ENCODE results near the gene IFIT3.

The IFIT3 gene

GRCh38 chr10:89280508-89280907, 47.3 kb upstream of the IFIT3 start:
- Histone ChIP-seq H3K36me3 (ENCODE audit: control insufficient read depth in 2 of 2, insufficient read depth in 1 of 2, low read length in 2 of 2) (no peaks in the 10 kb centered on the region), H3K9me3 (ENCODE audit: control insufficient read depth, insufficient read depth, low read depth, low read length) (no peaks in the 10 kb centered on the region), H3K27ac (ENCODE audit: extremely low read depth, low read depth, low read length) (no peak overlapping the region), H3K4me1 (ENCODE audit: control insufficient read depth, insufficient read depth, low read length) (peaks cover 4% of the 10 kb centered on the region), H3K4me3 (ENCODE audit: low read depth, low read length) (no peak overlapping the region)
- CTCF ChIA-PET = no interaction called here
- POLR2A ChIA-PET = no interaction called here
- no peak for TF ChIP-seq ZNF488 (tag by site-specific recombination; IDR thresholded peaks at IDR 0.05)

DNA sequence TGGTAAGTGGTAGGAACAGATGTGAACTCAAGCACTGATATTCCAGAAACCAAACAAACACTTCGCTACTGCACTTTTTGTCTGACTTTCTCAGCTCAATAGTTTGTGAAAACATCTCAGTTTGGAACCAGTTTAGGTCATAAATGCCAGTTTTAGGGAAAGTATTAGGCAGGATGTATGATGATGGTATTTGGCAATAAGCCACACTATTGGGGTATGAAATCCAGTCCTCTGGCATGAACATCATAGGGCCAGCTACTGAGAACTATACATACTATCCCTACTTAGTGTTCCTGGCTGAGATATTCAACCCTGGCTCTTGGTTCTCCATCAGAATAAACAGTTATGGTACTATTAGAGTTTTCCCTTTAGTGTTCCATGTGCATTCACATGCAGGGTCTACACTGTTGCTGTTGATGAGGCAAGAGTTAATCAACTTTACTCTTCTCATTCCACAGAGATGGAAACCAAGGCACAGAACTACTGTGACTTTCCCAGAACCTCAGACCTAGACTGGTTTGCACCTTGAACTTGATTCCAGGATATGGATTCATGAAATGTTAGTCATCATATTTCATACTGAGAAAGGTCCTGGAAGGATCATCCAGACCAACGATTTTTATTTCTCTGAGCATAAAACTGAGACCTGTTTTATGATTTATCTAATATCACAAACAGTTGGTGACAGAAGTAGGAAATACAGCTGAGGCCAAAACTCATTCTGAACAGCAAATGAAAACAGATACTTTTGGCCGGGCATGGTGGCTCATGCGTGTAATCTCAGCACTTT, 46.0 kb upstream of the IFIT3 start:
- no peaks in the 10 kb centered on the region for H3K9me3 ChIP-seq (ENCODE audit: control insufficient read depth, insufficient read depth, low read depth, low read length)
- no peak overlapping the region for H3K4me3 ChIP-seq (ENCODE audit: low read depth, low read length)
- no peak overlapping the region for H3K27ac ChIP-seq (ENCODE audit: extremely low read depth, low read depth, low read length)
- CTCF ChIA-PET = no interaction called here
- TF ChIP-seq ZBTB17 (tag by site-specific recombination; IDR thresholded peaks at IDR 0.05) (no peak), ZNF548 (tag by site-specific recombination; IDR thresholded peaks at IDR 0.05) (no peak), ZNF76 (tag by site-specific recombination; IDR thresholded peaks at IDR 0.05; ENCODE audit: borderline replicate concordance, low read depth) (no peak), ZNF184 (tag by site-specific recombination; IDR thresholded peaks at IDR 0.05) (no peak), ZNF211 (tag by site-specific recombination; IDR thresholded peaks at IDR 0.05; ENCODE audit: low read depth) (no peak), GLI2 (tag by site-specific recombination; IDR thresholded peaks at IDR 0.05; ENCODE audit: borderline replicate concordance, low read depth) (no peak), ZNF416 (tag by site-specific recombination; IDR thresholded peaks at IDR 0.05) (no peak), ZSCAN23 (tag by site-specific recombination; IDR thresholded peaks at IDR 0.05) (no peak), ZNF670 (tag by site-specific recombination; IDR thresholded peaks at IDR 0.05; ENCODE audit: low read depth) (no peak)
- TF ChIP-seq, protein P1, sequence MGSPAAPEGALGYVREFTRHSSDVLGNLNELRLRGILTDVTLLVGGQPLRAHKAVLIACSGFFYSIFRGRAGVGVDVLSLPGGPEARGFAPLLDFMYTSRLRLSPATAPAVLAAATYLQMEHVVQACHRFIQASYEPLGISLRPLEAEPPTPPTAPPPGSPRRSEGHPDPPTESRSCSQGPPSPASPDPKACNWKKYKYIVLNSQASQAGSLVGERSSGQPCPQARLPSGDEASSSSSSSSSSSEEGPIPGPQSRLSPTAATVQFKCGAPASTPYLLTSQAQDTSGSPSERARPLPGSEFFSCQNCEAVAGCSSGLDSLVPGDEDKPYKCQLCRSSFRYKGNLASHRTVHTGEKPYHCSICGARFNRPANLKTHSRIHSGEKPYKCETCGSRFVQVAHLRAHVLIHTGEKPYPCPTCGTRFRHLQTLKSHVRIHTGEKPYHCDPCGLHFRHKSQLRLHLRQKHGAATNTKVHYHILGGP (tag by site-specific recombination; IDR thresholded peaks at IDR 0.05) = no peak
- TF ChIP-seq, protein P2, sequence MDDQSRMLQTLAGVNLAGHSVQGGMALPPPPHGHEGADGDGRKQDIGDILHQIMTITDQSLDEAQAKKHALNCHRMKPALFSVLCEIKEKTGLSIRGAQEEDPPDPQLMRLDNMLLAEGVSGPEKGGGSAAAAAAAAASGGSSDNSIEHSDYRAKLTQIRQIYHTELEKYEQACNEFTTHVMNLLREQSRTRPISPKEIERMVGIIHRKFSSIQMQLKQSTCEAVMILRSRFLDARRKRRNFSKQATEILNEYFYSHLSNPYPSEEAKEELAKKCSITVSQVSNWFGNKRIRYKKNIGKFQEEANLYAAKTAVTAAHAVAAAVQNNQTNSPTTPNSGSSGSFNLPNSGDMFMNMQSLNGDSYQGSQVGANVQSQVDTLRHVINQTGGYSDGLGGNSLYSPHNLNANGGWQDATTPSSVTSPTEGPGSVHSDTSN (CRISPR knock-in tag; IDR thresholded peaks at IDR 0.05) = no peak
- POLR2A ChIA-PET = no interaction called here
- H3K36me3 ChIP-seq (ENCODE audit: control insufficient read depth in 2 of 2, insufficient read depth in 1 of 2, low read length in 2 of 2) = no peaks in the 10 kb centered on the region
- peaks cover 4% of the 10 kb centered on the region for H3K4me1 ChIP-seq (ENCODE audit: control insufficient read depth, insufficient read depth, low read length)

DNA sequence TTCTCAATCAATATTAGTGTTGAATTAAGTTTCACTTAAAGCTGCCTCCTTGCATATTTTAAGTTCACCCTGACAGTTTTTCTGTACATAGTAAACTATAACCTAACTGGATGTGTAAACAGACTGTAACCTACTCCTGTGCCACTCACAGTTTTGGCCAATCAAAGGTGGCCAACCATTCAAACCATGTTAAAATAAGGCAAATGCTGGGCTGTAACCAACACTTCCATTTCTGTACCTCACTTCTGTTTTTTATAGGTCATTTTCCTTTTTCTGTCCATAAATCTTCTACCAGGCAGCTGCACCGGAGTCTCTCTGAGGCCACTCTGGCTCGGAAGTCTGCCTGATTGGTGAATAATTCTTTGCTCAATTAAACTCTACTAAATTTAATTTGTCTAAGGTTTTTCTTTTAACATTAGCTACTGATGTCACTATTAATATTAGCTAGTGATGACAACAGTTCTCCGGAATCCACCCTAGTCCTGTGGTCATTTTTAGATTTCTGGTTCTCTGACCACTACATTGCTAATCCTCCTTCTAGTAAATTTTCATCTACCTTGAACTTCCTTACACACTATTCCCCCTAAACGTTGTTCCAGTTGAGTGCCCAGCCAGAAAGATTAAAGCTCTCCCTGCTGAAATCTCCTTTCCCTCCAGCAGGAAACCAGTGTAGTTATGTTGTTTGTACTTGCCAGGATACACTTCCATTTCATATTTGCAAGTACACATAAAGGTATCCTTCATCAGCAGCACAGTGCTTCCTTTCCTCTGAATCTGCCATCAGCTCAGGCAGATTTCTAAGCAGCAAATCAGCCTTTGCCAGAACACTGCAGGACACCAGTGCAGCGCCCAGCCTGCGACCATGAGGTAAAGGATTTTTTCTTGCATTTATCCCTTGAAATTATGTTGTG, 44.5 kb upstream of the IFIT3 start:
- H3K4me1 ChIP-seq (ENCODE audit: control insufficient read depth, insufficient read depth, low read length) = peaks cover 2% of the 10 kb centered on the region
- no peak overlapping the region for H3K27ac ChIP-seq (ENCODE audit: extremely low read depth, low read depth, low read length)
- H3K36me3 ChIP-seq (ENCODE audit: control insufficient read depth in 2 of 2, insufficient read depth in 1 of 2, low read length in 2 of 2) = no peaks in the 10 kb centered on the region
- no peaks in the 10 kb centered on the region for H3K9me3 ChIP-seq (ENCODE audit: control insufficient read depth, insufficient read depth, low read depth, low read length)
- ChIA-PET CTCF (interaction anchor here (0.6 kb wide), 1 partner anchor 496 kb away, joined by 3 read pairs; no protein-coding TSS in a partner anchor), POLR2A (no interaction called here)
- no peak overlapping the region for H3K4me3 ChIP-seq (ENCODE audit: low read depth, low read length)
- TF ChIP-seq ZNF830 (tag by site-specific recombination; IDR thresholded peaks at IDR 0.05; ENCODE audit: low read depth) = no peak
- no peak for TF ChIP-seq WT1 (tag by site-specific recombination; IDR thresholded peaks at IDR 0.05)
- no peak for TF ChIP-seq ZNF837 (tag by site-specific recombination; IDR thresholded peaks at IDR 0.05)
- no peak for TF ChIP-seq ZNF155 (tag by site-specific recombination; IDR thresholded peaks at IDR 0.05)
- TF ChIP-seq GLI4 (tag by site-specific recombination; IDR thresholded peaks at IDR 0.05) = no peak
- no peak for TF ChIP-seq ZNF335 (tag by site-specific recombination; conservative IDR thresholded peaks at IDR 0.05)
- no peak for TF ChIP-seq ZNF555 (tag by site-specific recombination; conservative IDR thresholded peaks at IDR 0.05)
- no peak for TF ChIP-seq ZNF654 (tag by site-specific recombination; IDR thresholded peaks at IDR 0.05; ENCODE audit: low read depth)
- no peak for TF ChIP-seq ZNF473 (tag by site-specific recombination; IDR thresholded peaks at IDR 0.05)
- TF ChIP-seq ZNF169 (tag by site-specific recombination; IDR thresholded peaks at IDR 0.05) = no peak
- no peak for TF ChIP-seq KLF10 (tag by site-specific recombination; IDR thresholded peaks at IDR 0.05)
- no peak for TF ChIP-seq MEIS1 (CRISPR knock-in tag; IDR thresholded peaks at IDR 0.05; ENCODE audit: borderline replicate concordance)
- no peak for TF ChIP-seq ZNF366 (tag by site-specific recombination; conservative IDR thresholded peaks at IDR 0.05)
- TF ChIP-seq ZSCAN16 (tag by site-specific recombination; IDR thresholded peaks at IDR 0.05) = no peak
- TF ChIP-seq, protein P3, sequence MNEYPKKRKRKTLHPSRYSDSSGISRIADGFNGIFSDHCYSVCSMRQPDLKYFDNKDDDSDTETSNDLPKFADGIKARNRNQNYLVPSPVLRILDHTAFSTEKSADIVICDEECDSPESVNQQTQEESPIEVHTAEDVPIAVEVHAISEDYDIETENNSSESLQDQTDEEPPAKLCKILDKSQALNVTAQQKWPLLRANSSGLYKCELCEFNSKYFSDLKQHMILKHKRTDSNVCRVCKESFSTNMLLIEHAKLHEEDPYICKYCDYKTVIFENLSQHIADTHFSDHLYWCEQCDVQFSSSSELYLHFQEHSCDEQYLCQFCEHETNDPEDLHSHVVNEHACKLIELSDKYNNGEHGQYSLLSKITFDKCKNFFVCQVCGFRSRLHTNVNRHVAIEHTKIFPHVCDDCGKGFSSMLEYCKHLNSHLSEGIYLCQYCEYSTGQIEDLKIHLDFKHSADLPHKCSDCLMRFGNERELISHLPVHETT (tag by site-specific recombination; IDR thresholded peaks at IDR 0.05) = no peak
